Retinal pigment epithelial cell (primary cell): ENCODE measurements around the gene RNU11.

Source experiments
- DNase-seq: peaks from one replicate; pipeline ENCODE4 v3.0.0-alpha.2; 2010; ENCODE audit warnings: low read depth
- H3K4me3 ChIP-seq: 2 replicates; pipeline ENCODE4 v1.5.1; 2011; ENCODE audit warnings: mild to moderate bottlenecking, low read length, control low read depth, moderate library complexity
- CTCF ChIP-seq: conservative IDR thresholded peaks from 2 replicates; pipeline ENCODE4 v1.5.1; 2011; ENCODE audit warnings: low read depth, low read length, control low read depth, inconsistent platforms

The RNU11 gene

DNA sequence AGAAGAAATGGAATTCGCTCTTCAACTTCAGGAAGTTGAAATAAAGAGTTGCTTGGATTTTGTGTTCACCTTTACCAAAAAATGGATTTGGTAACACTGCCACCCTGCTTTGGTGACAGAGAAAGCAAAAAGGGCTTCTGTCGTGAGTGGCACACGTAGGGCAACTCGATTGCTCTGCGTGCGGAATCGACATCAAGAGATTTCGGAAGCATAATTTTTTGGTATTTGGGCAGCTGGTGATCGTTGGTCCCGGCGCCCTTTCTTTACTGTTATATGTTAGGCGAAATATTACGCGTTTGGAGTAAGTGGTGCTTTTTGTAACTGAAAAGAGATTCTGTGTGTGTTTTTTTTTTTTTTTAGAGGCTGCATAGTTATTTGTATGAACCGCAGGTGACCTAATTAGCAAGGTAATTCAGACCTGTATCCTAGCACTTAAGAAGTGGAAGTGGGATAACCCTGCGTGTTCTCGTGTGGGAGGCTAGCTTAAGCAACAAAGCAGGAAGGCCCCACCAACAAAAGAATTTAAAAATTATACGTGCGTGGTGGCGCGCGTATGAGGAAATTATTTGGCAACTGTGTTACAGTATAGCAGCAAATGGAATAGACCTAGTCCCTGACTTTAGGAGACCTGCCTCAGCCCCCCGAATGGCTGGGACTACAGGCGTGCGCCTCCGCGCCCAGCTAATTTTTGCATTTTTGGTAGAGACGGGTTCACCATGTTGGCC lies at the start of gene RNU11:
RNU11 (plus strand) TSS at position 127 of the 725 bp plus-strand sequence.
- H3K4me3 ChIP-seq, result peak within 1 kb of the TSS; percentile 44
- peak; percentile 94 for DNase-seq
- TF ChIP-seq CTCF, result no peak

DNA sequence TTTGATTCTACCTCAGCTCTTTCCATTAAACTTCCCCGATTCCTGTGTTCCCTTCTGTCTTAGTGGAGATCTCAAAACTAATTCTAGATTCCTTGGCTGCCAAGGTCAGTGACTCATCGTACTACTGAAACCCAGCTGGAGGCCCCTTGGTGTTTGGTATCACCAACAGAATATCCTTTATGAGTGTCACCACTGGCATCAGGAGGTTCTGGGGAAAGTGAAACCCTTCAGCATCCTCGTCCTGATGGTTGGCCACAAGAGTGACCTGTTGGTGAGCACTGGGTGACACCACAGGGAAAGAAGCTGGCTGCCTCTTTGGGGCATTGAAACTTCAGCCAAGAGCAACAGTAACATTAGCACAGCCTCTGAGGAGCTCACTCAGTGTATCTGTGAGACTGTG lies 46.7 kb upstream of the RNU11 start:
- DNase-seq, result peak; percentile 29
- TF ChIP-seq CTCF, result no peak
- H3K4me3 ChIP-seq, result no peak overlapping the region

- H3K4me3 ChIP-seq, result no peak overlapping the region
- peak; percentile 82 for TF ChIP-seq CTCF
- peak; percentile 32 for DNase-seq
Observed at GRCh38 chr1:28602536-28603439, 45.6 kb upstream of the RNU11 start.

- H3K4me3 ChIP-seq, result no peak overlapping the region
- TF ChIP-seq CTCF, result no peak
- DNase-seq, result no peak
Observed at GRCh38 chr1:28604411-28604810, 44.0 kb upstream of the RNU11 start.

- no peak overlapping the region for H3K4me3 ChIP-seq
- no peak for DNase-seq
- TF ChIP-seq CTCF, result no peak
Observed at GRCh38 chr1:28604962-28605361, 43.4 kb upstream of the RNU11 start.

DNA sequence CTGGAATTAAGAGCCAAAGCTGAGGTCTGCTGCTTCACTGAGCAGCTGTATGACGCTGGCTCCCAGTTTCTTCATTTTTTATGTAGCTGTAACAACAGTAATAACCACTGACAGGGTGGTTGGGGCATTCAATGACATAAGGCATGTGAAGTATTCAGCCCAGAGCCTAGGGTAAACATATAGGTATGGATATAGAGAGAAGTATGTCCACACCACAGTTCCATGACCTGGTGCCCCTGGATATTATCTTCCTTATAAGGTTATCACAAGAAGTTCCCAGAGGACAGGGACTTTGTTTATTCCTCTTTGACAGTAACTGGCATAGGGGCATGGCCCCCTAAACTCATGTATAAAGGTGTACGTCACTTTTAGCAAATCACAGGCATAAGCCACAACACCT lies 41.6 kb upstream of the RNU11 start:
- DNase-seq, result no peak
- TF ChIP-seq CTCF, result no peak

More for the DNA sequence above, 41.6 kb upstream of the RNU11 start:
- H3K4me3 ChIP-seq, result no peak overlapping the region
